ENCODE data around the gene TLR6.
"Not testable (repeated sequence)": the region's sequence is repeated elsewhere in the genome, so short reads cannot be mapped to it uniquely, and the experiment has no call there.

Gene TLR6

DNA sequence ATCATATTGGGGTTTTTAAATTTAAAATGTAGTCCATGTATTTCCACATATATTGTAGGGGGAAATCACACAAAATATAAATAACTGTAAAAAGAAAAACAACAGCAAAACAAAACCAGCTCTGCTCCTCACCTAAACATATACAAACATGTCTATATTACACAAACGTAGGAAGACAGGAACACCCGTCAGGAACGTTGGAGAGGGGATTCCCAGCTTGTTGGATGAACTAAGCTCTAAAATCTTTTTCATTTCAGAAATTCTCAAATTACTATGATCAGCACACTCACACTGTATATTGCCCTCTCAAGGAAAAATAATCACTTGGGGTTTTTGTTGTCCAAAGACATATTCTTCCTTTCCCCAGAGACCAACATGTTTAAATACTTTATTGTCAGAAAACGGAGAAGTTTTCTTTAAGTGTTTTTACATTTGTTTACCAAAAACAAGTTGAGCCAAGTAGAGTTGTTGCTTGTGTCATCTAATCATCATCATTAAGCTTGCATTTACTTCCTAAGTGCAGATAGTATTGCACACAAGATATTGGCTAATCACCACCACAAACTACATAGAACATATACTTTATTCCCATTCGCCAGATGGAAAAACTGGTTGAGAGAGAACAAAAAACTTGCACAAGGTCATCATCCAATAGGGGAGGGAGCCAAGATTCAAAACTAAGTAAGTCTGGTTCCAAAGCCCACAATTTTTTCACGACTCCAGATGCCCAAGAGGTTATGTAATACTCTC is 71.4 kb downstream of the TLR6 start:
- no peak for DNase-seq (ENCODE audit: low spot score)

DNA sequence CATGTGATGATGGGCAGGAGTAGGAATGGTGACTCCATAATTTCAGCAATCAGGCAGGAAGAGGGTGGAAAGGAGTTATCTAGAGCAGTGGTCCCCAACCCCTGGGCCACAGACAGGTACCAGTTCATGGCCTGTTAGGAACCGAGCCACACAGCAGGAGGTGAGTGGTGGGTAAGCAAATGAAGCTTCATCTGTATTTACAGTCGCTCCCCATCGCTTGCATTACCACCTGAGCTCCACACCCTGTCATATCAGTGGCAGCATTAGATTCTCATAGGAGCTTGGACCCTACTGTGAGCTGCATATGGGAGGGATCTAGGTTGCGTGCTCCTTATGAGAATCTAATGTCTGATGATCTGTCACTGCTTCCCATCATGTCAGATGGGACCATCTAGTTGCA is 72.5 kb downstream of the TLR6 start:
- no peak for DNase-seq (ENCODE audit: low spot score)

DNA sequence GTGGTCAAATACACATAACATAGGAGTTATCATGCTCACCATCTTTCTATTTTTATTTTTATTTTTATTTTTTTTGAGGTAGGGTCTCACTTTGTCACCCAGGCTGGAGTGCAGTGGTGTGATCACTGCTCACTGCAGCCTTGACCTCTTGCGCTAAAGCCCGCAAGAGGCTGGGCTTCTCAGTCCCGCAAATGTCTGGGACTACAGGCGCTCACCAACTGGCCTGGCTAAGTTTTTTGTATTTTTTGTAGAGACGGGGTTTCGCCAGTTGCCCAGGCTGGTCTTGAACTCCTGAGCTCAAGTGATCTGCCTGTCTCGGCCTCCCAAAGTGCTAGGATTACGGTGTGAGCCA is 73.5 kb downstream of the TLR6 start:
- DNase-seq (ENCODE audit: low spot score): no peak

GRCh38 chr4:38782452-38783108 is 74.0 kb downstream of the TLR6 start, which contains the start of gene TLR10:
TSS of gene TLR10 (minus strand) at chr4:38782990. CDS start at chr4:38775590, 7,400 bp downstream.
- DNase-seq (ENCODE audit: low spot score): peak; percentile 80

GRCh38 chr4:38781854-38782261 is 74.8 kb downstream of the TLR6 start:
- DNase-seq (ENCODE audit: low spot score): no peak

DNA sequence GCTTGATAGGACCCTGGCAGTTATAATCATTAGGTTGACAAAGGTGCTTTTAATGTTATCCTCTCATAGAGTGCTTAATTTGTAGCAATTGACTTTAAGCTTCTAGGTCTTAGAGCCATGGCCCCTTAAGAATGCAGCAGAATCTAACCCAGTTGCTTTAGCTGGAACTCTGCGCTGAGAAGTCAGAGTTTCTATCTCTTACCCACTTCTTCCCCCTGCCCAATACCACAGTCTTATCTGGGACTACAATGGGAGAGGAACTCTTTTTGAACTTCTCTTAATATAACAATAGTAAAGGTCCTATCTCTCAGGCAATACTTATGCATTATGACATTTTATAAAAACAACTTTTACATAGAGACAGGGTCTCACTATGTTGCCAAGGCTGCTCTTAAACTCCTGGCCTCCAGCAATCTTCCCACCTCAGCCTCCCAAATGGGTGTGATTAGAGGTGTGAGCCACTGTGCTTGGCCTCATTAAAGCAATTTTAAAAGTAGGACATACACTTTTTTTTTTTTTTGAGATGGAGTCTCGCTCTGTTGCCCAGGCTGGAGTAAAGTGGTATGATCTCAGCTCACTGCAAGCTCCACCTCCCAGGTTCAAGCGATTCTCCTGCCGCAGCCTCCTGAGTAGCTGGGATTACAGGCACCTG is 75.7 kb downstream of the TLR6 start:
- DNase-seq (ENCODE audit: low spot score): no peak

GRCh38 chr4:38779790-38780189 is 76.8 kb downstream of the TLR6 start:
- DNase-seq (ENCODE audit: low spot score): no peak

- DNase-seq (ENCODE audit: low spot score): not testable (repeated sequence)
Measured at GRCh38 chr4:38777925-38778324, 78.7 kb downstream of the TLR6 start.

DNA sequence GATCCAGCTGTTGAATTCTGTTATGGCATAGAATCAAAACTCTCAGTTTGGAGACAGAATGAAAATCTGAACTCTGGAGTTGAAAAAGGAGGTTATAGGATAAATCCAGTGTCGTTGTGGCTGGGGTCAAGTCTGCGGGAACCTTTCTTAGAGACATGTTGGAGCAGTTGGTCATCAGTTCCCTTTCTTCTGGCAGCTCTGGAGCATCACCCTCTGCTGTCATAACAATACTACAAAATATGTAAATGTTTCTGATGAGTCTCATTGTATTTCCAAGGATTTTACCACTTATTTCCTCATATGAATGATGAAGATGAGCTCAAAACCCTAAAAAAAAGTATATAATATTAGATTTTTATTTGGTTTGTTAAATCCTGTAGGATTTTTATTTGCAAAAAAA is 81.3 kb downstream of the TLR6 start:
- no peak for DNase-seq (ENCODE audit: low spot score)

DNA sequence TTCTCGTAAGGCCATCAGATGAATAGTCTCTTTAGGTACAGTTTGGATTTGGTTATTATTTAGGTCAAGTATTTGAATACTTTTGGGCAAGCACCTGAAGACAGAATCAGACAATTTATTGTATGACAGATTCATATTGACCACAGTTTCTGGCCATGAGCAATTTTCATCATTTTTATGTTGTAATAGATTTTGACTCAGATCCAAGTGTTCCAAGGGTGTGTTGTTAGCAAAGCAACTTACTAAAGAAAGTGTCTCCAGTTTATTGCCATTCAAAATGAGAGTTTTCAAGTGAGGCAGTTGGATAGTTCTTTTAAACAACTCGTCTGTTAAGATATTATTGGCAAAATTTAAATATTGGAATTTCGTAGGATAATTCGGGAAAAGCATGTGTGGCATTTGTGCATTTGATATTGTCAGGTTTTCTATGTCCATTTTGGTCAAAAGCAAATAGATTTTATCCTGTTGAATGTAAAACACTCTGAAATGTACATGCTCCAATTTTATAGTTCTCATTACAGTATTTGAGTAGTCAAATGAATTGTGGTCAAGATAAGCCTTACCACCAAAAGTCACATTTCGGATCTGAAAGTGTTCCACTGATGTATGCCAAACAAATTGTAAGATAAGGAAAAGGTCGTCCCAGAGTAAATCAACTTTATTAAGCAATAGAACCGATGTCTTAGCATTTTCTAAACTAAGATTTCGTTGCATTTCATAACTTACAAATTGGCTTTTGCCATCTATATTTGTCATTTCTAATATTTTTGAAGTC is 82.2 kb downstream of the TLR6 start:
- DNase-seq (ENCODE audit: low spot score): no peak

All from pons (tissue), 1 donor.